ENCODE results near the gene SGMS1.

DNA sequence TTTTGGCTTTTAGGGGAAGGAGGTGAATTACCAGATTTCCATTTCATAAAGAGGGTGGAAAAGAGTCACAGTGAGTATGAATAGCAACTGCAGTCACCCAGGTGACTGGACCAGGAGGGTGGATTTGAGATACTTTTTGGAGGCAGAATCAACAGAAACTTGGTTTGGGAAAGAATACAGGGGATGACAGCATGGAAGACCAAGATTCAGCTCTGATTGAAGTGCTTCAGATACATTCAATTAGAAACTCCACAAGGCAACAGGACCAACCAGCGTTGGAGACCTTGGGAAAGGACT lies 83.0 kb downstream of the SGMS1 start:
- TF ChIP-seq RARB (CRISPR knock-in tag; IDR thresholded peaks at IDR 0.05) (no peak), CSDC2 (CRISPR knock-in tag; IDR thresholded peaks at IDR 0.05) (no peak), ZFP3 (CRISPR knock-in tag; IDR thresholded peaks at IDR 0.05) (no peak)
- TF ChIP-seq, protein P1, sequence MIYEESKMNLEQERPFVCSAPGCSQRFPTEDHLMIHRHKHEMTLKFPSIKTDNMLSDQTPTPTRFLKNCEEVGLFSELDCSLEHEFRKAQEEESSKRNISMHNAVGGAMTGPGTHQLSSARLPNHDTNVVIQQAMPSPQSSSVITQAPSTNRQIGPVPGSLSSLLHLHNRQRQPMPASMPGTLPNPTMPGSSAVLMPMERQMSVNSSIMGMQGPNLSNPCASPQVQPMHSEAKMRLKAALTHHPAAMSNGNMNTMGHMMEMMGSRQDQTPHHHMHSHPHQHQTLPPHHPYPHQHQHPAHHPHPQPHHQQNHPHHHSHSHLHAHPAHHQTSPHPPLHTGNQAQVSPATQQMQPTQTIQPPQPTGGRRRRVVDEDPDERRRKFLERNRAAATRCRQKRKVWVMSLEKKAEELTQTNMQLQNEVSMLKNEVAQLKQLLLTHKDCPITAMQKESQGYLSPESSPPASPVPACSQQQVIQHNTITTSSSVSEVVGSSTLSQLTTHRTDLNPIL (CRISPR knock-in tag; IDR thresholded peaks at IDR 0.05; ENCODE audit: low read depth), result no peak
- TF ChIP-seq, protein P2, sequence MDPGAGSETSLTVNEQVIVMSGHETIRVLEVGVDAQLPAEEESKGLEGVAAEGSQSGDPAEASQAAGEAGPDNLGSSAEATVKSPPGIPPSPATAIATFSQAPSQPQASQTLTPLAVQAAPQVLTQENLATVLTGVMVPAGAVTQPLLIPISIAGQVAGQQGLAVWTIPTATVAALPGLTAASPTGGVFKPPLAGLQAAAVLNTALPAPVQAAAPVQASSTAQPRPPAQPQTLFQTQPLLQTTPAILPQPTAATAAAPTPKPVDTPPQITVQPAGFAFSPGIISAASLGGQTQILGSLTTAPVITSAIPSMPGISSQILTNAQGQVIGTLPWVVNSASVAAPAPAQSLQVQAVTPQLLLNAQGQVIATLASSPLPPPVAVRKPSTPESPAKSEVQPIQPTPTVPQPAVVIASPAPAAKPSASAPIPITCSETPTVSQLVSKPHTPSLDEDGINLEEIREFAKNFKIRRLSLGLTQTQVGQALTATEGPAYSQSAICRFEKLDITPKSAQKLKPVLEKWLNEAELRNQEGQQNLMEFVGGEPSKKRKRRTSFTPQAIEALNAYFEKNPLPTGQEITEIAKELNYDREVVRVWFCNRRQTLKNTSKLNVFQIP (CRISPR knock-in tag; IDR thresholded peaks at IDR 0.05; ENCODE audit: borderline replicate concordance, low read depth), result no peak
- TF ChIP-seq, protein P3, sequence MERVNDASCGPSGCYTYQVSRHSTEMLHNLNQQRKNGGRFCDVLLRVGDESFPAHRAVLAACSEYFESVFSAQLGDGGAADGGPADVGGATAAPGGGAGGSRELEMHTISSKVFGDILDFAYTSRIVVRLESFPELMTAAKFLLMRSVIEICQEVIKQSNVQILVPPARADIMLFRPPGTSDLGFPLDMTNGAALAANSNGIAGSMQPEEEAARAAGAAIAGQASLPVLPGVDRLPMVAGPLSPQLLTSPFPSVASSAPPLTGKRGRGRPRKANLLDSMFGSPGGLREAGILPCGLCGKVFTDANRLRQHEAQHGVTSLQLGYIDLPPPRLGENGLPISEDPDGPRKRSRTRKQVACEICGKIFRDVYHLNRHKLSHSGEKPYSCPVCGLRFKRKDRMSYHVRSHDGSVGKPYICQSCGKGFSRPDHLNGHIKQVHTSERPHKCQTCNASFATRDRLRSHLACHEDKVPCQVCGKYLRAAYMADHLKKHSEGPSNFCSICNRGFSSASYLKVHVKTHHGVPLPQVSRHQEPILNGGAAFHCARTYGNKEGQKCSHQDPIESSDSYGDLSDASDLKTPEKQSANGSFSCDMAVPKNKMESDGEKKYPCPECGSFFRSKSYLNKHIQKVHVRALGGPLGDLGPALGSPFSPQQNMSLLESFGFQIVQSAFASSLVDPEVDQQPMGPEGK (CRISPR knock-in tag; IDR thresholded peaks at IDR 0.05; ENCODE audit: borderline replicate concordance), result no peak

Data from SK-N-SH treated with all-trans-retinoic acid at 6 μM for 48 hours (cell line).